Measurements from ENCODE around the gene DAAM1.

The DAAM1 gene

GRCh38 chr14:59148334-59148900 lies 40.0 kb upstream of the DAAM1 start:
- Mint-ChIP-seq H3K9me3 (no peaks in the 10 kb centered on the region), H3K4me3 (no peak overlapping the region), H3K4me1 (peaks cover 6% of the 10 kb centered on the region), H3K36me3 (ENCODE audit: low read depth) (no peaks in the 10 kb centered on the region), H3K27me3 (ENCODE audit: low read depth) (no peaks in the 10 kb centered on the region), H3K27ac (no peak overlapping the region)
- TF ChIP-seq, protein P1, sequence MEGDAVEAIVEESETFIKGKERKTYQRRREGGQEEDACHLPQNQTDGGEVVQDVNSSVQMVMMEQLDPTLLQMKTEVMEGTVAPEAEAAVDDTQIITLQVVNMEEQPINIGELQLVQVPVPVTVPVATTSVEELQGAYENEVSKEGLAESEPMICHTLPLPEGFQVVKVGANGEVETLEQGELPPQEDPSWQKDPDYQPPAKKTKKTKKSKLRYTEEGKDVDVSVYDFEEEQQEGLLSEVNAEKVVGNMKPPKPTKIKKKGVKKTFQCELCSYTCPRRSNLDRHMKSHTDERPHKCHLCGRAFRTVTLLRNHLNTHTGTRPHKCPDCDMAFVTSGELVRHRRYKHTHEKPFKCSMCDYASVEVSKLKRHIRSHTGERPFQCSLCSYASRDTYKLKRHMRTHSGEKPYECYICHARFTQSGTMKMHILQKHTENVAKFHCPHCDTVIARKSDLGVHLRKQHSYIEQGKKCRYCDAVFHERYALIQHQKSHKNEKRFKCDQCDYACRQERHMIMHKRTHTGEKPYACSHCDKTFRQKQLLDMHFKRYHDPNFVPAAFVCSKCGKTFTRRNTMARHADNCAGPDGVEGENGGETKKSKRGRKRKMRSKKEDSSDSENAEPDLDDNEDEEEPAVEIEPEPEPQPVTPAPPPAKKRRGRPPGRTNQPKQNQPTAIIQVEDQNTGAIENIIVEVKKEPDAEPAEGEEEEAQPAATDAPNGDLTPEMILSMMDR (IDR thresholded peaks at IDR 0.05; ENCODE audit: unreplicated experiment in 3 of 3) = no peak

DNA sequence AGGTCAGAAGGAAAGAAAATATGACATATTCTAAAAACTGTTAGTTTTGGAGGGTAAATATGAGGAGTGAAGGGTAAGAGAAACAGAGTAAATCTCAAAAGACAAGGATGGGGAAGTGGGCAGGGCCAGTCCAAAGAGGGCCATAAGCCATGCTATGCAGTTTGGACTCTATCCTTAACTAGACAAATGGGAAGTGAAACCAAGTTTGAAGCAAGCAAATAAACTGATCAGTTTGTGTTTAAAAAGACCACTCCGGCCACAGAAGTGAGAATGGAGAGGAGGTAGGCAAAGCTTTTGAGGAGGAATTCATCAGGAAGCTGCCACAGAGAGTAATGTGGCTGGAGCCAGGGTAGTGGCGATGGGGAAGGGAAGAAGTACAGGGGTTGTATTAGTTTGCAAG lies 37.5 kb upstream of the DAAM1 start:
- Mint-ChIP-seq H3K27ac (no peak overlapping the region), H3K36me3 (ENCODE audit: low read depth) (no peaks in the 10 kb centered on the region), H3K27me3 (ENCODE audit: low read depth) (no peaks in the 10 kb centered on the region), H3K9me3 (no peaks in the 10 kb centered on the region), H3K4me1 (peaks cover 7% of the 10 kb centered on the region), H3K4me3 (no peak overlapping the region)
- TF ChIP-seq, protein P1 (IDR thresholded peaks at IDR 0.05; ENCODE audit: unreplicated experiment in 3 of 3) = no peak

- Mint-ChIP-seq H3K27me3 (ENCODE audit: low read depth) (no peaks in the 10 kb centered on the region), H3K4me1 (peaks cover 20% of the 10 kb centered on the region), H3K9me3 (peaks cover 3% of the 10 kb centered on the region), H3K4me3 (no peak overlapping the region), H3K27ac (no peak overlapping the region), H3K36me3 (ENCODE audit: low read depth) (no peaks in the 10 kb centered on the region)
- TF ChIP-seq, protein P1 (IDR thresholded peaks at IDR 0.05; ENCODE audit: unreplicated experiment in 3 of 3) = no peak
Measured at GRCh38 chr14:59154373-59154772, 34.1 kb upstream of the DAAM1 start.

- TF ChIP-seq, protein P1 (IDR thresholded peaks at IDR 0.05; ENCODE audit: unreplicated experiment in 3 of 3) = no peak
- H3K27me3 Mint-ChIP-seq (ENCODE audit: low read depth) = no peaks in the 10 kb centered on the region
- H3K4me3 Mint-ChIP-seq = no peak overlapping the region
- no peaks in the 10 kb centered on the region for H3K36me3 Mint-ChIP-seq (ENCODE audit: low read depth)
- H3K9me3 Mint-ChIP-seq = peaks cover 3% of the 10 kb centered on the region
- peaks cover 30% of the 10 kb centered on the region for H3K4me1 Mint-ChIP-seq
- peak overlapping the region in 1 of 3 experiments; percentile 2 for H3K27ac Mint-ChIP-seq
Measured at GRCh38 chr14:59155886-59156285, 32.6 kb upstream of the DAAM1 start.

DNA sequence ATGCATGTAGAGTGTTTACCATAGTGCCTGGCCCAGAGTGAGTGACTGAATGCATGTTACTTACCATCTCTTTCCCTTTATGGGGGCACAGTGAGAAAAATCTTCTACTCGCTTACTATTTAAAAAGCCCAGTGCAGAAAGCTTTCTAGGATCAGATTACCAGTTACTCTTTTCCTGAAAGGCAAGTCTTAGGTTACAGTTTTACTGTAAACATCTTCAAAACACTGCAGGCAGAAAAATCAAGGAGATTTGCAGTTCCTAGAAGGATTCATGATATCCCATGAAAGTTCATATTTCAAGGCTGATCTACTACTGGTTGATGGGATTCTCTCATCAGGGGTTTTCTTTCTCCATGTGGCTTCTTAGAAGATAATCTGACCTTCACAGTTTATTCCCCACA lies 29.3 kb upstream of the DAAM1 start:
- Mint-ChIP-seq H3K27ac (peak overlapping the region; percentile 21 to 84 (median 44)), H3K27me3 (ENCODE audit: low read depth) (no peaks in the 10 kb centered on the region), H3K36me3 (ENCODE audit: low read depth) (no peaks in the 10 kb centered on the region), H3K4me1 (peaks cover 49% of the 10 kb centered on the region), H3K9me3 (peaks cover 3% of the 10 kb centered on the region), H3K4me3 (no peak overlapping the region)
- TF ChIP-seq, protein P1 (IDR thresholded peaks at IDR 0.05; ENCODE audit: unreplicated experiment in 3 of 3) = no peak

DNA sequence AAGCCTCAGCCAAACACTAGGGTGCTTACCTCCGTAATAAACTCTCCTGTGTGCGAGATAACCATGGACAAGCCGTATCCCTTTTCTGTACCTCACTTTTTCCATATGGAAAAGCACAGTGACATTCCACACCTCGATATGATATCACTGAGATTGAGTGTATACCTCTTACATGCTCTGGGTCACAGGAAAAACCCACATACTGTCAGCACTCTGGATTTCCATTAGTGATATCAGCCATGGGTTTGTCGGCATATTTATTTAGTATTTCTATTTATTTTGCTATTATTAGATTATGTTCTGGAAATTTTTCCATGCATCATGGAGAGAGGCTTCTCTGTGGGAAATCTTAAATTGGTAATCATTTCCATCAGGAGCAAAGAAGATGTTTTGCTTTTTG lies 28.0 kb upstream of the DAAM1 start:
- no peaks in the 10 kb centered on the region for H3K36me3 Mint-ChIP-seq (ENCODE audit: low read depth)
- TF ChIP-seq, protein P1 (IDR thresholded peaks at IDR 0.05; ENCODE audit: unreplicated experiment in 3 of 3) = no peak
- no peaks in the 10 kb centered on the region for H3K27me3 Mint-ChIP-seq (ENCODE audit: low read depth)
- H3K27ac Mint-ChIP-seq = peak overlapping the region; percentile 75 to 94 (median 82)
- H3K4me3 Mint-ChIP-seq = no peak overlapping the region
- peaks cover 49% of the 10 kb centered on the region for H3K4me1 Mint-ChIP-seq
- H3K9me3 Mint-ChIP-seq = peaks cover 3% of the 10 kb centered on the region

Data from nephron (organoid).